SK-N-SH treated with all-trans-retinoic acid at 6 μM for 48 hours (cell line): ENCODE measurements around the gene TBCEL.

ENCODE experiments used
- ATAC-seq: fragments of 200-7000 bp; cut with Tn5 transposase; 3 replicates; pipeline ENCODE4 v1.9.1; 2020; ENCODE audit warnings: mild to moderate bottlenecking, moderate library complexity
- ARNTL ChIP-seq: fragments of 450-650 bp; formaldehyde crosslinking; IDR thresholded peaks from 2 replicates; pipeline ENCODE4 v1.5.0; 2020; ENCODE audit warnings: low read depth, mild to moderate bottlenecking, moderate library complexity, borderline replicate concordance
- BACH2 ChIP-seq: fragments of 250-450 bp; sonication (Bioruptor Pico); IDR thresholded peaks from 2 replicates; pipeline ENCODE4 v1.9.0; 2021; ENCODE audit warnings: mild to moderate bottlenecking, borderline replicate concordance
- CREB5 ChIP-seq: fragments of 250-450 bp; sonication (Bioruptor Pico); IDR thresholded peaks from 2 replicates; pipeline ENCODE4 v1.5.1; 2020; ENCODE audit warnings: low read depth, mild to moderate bottlenecking, moderate library complexity
- CSDC2 ChIP-seq: fragments of 250-450 bp; sonication (Bioruptor Pico); IDR thresholded peaks from 2 replicates; pipeline ENCODE4 v1.5.0; 2020; ENCODE audit warnings: mild to moderate bottlenecking, moderate library complexity
- CSRNP3 ChIP-seq: fragments of 250-450 bp; sonication (Bioruptor Pico); IDR thresholded peaks from 2 replicates; pipeline ENCODE4 v1.5.1; 2021; ENCODE audit warnings: mild to moderate bottlenecking, moderate library complexity
- ESRRG ChIP-seq: fragments of 250-450 bp; sonication (Bioruptor Pico); IDR thresholded peaks from 2 replicates; pipeline ENCODE4 v1.6.1; 2021; ENCODE audit warnings: mild to moderate bottlenecking
- GLIS3 ChIP-seq: fragments of 250-450 bp; sonication (Bioruptor Pico); IDR thresholded peaks from 2 replicates; pipeline ENCODE4 v1.5.0; 2020; ENCODE audit warnings: mild to moderate bottlenecking, moderate library complexity
- ISL1 ChIP-seq: fragments of 250-450 bp; sonication (Bioruptor Pico); IDR thresholded peaks from 2 replicates; pipeline ENCODE4 v2.1.2; 2022; ENCODE audit warnings: mild to moderate bottlenecking, moderate library complexity
- OSR1 ChIP-seq: fragments of 250-450 bp; sonication (Bioruptor Pico); IDR thresholded peaks from 2 replicates; pipeline ENCODE4 v1.8.0; 2022; ENCODE audit warnings: moderate library complexity, mild to moderate bottlenecking, inconsistent platforms
- PPARA ChIP-seq: fragments of 250-450 bp; sonication (Bioruptor Pico); IDR thresholded peaks from 2 replicates; pipeline ENCODE4 v1.5.0; 2020; ENCODE audit warnings: mild to moderate bottlenecking, borderline replicate concordance
- RARB ChIP-seq: fragments of 250-450 bp; sonication (Bioruptor Pico); IDR thresholded peaks from 2 replicates; pipeline ENCODE4 v1.8.0; 2021; ENCODE audit warnings: mild to moderate bottlenecking, moderate library complexity
- TCF4 ChIP-seq: fragments of 250-450 bp; sonication (Bioruptor Pico); IDR thresholded peaks from 2 replicates; pipeline ENCODE4 v1.8.0; 2021; ENCODE audit warnings: mild to moderate bottlenecking, moderate library complexity, borderline replicate concordance
- TOX ChIP-seq: fragments of 250-450 bp; sonication (Bioruptor Pico); IDR thresholded peaks from 2 replicates; pipeline ENCODE4 v1.8.0; 2021; ENCODE audit warnings: mild to moderate bottlenecking, moderate library complexity, borderline replicate concordance
- ZFP3 ChIP-seq: fragments of 250-450 bp; sonication (Bioruptor Pico); IDR thresholded peaks from 2 replicates; pipeline ENCODE4 v1.5.0; 2020; ENCODE audit warnings: mild to moderate bottlenecking, moderate library complexity
- ZFP30 ChIP-seq: fragments of 450-650 bp; formaldehyde crosslinking; IDR thresholded peaks from 2 replicates; pipeline ENCODE4 v1.5.0; 2022; ENCODE audit warnings: mild to moderate bottlenecking, moderate library complexity
- ZNF565 ChIP-seq: fragments of 450-650 bp; formaldehyde crosslinking; conservative IDR thresholded peaks from 2 replicates; pipeline ENCODE4 v1.5.0; 2020; ENCODE audit warnings: low read depth, mild to moderate bottlenecking, moderate library complexity
- ZNF70 ChIP-seq: fragments of 450-650 bp; formaldehyde crosslinking; IDR thresholded peaks from 2 replicates; pipeline ENCODE4 v1.5.0; 2020; ENCODE audit warnings: mild to moderate bottlenecking, moderate library complexity
- ZNF8 ChIP-seq: fragments of 450-650 bp; formaldehyde crosslinking; IDR thresholded peaks from 2 replicates; pipeline ENCODE4 v1.5.0; 2020; ENCODE audit warnings: mild to moderate bottlenecking, moderate library complexity
- TF ChIP-seq, protein P1 (sequence below): fragments of 250-450 bp; sonication (Bioruptor Pico); IDR thresholded peaks from 2 replicates; pipeline ENCODE4 v1.8.0; 2020; ENCODE audit warnings: mild to moderate bottlenecking, moderate library complexity, borderline replicate concordance
- TF ChIP-seq, protein P2 (sequence below): fragments of 250-450 bp; sonication (Bioruptor Pico); IDR thresholded peaks from 2 replicates; pipeline ENCODE4 v1.8.0; 2021; ENCODE audit warnings: low read depth, mild to moderate bottlenecking, moderate library complexity, borderline replicate concordance

TBCEL gene

DNA sequence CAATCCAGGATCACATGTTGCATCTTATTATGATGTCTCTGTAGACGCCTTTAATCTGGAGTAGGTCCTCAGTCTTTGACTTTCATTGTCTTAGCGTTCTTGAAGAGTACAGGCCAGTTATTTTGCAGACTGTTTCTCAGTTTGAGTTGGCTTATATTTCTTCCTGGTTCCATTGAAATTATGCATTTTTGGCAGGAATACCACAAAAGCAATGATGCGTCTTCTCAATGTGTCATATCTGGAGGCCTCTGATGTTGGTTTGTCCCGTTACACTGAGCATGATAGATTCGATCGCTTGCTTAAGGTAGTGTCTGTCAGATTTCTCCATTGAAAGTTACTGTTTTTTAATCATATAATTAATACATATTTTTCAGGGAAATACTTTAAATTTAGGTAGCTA lies 107.8 kb downstream of the TBCEL start (continued):
- TF ChIP-seq, protein P1, sequence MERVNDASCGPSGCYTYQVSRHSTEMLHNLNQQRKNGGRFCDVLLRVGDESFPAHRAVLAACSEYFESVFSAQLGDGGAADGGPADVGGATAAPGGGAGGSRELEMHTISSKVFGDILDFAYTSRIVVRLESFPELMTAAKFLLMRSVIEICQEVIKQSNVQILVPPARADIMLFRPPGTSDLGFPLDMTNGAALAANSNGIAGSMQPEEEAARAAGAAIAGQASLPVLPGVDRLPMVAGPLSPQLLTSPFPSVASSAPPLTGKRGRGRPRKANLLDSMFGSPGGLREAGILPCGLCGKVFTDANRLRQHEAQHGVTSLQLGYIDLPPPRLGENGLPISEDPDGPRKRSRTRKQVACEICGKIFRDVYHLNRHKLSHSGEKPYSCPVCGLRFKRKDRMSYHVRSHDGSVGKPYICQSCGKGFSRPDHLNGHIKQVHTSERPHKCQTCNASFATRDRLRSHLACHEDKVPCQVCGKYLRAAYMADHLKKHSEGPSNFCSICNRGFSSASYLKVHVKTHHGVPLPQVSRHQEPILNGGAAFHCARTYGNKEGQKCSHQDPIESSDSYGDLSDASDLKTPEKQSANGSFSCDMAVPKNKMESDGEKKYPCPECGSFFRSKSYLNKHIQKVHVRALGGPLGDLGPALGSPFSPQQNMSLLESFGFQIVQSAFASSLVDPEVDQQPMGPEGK = no peak
- TF ChIP-seq ZFP3 (CRISPR knock-in tag) = no peak
- TF ChIP-seq TOX (CRISPR knock-in tag) = no peak
- no peak for TF ChIP-seq OSR1 (CRISPR knock-in tag)
- no peak for TF ChIP-seq PPARA (CRISPR knock-in tag)
- TF ChIP-seq ISL1 = no peak
- no peak for TF ChIP-seq GLIS3 (CRISPR knock-in tag)

GRCh38 chr11:121132211-121132976 lies 108.5 kb downstream of the TBCEL start:
- ATAC-seq = no peak
- TF ChIP-seq ISL1 (peak; percentile 15; the same call in 1 of the 2 replicates), BACH2 (no peak)

DNA sequence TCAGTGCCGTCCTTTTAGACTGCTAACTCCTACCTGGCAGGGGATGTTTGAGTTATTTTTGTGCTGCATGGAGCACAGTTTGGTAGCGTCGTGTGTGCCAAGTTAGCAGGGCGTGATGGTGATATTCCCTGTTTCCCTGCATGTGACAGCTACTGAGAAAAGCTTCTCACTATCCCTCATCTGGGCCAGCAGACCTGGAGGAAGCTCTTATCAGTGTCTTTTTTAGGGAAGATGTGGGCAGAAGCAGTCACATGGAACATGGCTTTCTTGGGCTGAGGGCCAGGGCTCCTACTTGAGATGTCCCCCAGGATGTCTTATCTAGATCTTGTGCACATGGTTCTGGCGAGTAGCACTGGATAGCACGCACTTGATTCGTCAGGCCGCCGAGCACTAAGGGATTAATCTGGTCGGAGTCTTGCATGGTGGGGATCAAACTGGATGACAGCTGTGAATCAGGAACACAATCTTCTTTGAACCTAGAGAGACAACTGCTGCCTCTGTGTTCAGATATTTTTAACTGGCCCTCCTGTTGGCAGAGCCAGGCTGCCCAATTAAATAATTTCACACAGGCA lies 110.9 kb downstream of the TBCEL start:
- ATAC-seq = no peak
- TF ChIP-seq CREB5 = no peak
- TF ChIP-seq, protein P2, sequence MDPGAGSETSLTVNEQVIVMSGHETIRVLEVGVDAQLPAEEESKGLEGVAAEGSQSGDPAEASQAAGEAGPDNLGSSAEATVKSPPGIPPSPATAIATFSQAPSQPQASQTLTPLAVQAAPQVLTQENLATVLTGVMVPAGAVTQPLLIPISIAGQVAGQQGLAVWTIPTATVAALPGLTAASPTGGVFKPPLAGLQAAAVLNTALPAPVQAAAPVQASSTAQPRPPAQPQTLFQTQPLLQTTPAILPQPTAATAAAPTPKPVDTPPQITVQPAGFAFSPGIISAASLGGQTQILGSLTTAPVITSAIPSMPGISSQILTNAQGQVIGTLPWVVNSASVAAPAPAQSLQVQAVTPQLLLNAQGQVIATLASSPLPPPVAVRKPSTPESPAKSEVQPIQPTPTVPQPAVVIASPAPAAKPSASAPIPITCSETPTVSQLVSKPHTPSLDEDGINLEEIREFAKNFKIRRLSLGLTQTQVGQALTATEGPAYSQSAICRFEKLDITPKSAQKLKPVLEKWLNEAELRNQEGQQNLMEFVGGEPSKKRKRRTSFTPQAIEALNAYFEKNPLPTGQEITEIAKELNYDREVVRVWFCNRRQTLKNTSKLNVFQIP (CRISPR knock-in tag) = no peak
- no peak for TF ChIP-seq ZFP30 (CRISPR knock-in tag)
- TF ChIP-seq ISL1 = no peak
- TF ChIP-seq RARB (CRISPR knock-in tag) = no peak
- TF ChIP-seq ZNF565 (CRISPR knock-in tag) = no peak
- TF ChIP-seq GLIS3 (CRISPR knock-in tag) = no peak
- TF ChIP-seq PPARA (CRISPR knock-in tag) = no peak
- no peak for TF ChIP-seq ESRRG
- TF ChIP-seq, protein P1 = no peak
- TF ChIP-seq CSRNP3 (CRISPR knock-in tag) = no peak
- TF ChIP-seq TCF4 (CRISPR knock-in tag) = no peak
- TF ChIP-seq CSDC2 (CRISPR knock-in tag) = no peak
- no peak for TF ChIP-seq ARNTL (CRISPR knock-in tag)

DNA sequence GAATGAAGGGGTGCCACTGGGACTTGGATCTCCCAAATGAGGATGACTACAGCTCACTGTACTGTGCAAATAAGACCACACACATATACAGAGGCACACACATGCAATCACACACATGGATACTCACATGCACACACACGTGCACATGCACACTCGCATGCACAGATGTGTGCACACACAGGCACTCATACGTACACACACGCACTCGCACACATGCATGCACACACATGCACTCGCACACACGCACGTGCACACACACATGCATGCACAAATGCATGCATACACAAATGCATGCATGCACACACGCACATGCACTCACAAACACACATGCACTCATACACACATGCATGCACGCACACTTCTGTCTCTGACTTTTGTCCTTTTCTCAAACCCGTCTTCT lies 113.1 kb downstream of the TBCEL start:
- no peak for ATAC-seq
- TF ChIP-seq CSDC2 (CRISPR knock-in tag) (no peak), ZNF70 (CRISPR knock-in tag) (no peak), ZNF8 (no peak), ARNTL (CRISPR knock-in tag) (no peak), ISL1 (no peak), TCF4 (CRISPR knock-in tag) (no peak), TOX (CRISPR knock-in tag) (no peak), ZNF565 (CRISPR knock-in tag) (no peak), BACH2 (no peak), CREB5 (no peak)
- TF ChIP-seq, protein P2 (CRISPR knock-in tag) = no peak
- TF ChIP-seq, protein P1 = no peak
